Activated CD8-positive, alpha-beta memory T cell treated with anti-CD3 and anti-CD28 coated beads, Interleukin-2, amount 50 U/mL, for 1 hour (primary cell): ENCODE data around the gene TFPI.
"Not testable (repeated sequence)": the region's sequence is repeated elsewhere in the genome, so short reads cannot be mapped to it uniquely, and the experiment has no call there.

ENCODE experiments used
- DNase-seq: peaks from one replicate; pipeline ENCODE4 v3.0.0-alpha.2; 2020; ENCODE audit errors: extremely low read depth

TFPI gene

DNA sequence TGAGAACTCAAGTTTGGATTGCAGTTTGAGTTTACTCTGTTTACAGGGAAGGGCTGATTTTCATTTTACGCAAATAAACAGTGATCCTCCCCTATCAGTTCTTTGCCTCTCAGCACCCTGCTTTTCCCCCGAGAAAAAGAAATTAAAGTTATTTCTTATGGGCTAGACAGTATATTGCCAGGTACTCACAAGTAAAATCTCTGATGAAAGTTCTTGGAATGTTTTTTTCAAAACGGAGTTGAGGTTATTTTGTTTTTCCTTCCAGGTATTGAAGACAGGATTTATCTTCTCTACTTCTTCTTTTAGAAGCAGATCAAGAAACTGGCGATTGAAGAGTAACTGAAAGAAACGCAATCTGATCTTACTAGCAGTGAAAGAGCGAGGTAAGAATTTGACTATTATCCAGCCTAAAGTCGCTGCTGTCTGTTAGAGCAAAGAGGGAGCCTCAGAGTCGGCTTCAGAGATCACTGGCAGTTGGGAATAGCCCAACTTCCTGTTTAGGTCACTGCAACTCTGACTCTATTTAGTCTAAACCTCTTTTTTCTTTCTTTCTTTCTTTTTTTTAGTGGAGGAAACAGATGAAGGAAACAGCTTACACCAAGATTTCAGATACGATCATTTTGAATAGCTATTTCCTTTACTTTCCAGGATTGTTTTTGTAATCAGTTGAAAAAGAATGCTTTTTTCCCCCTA is at the start of gene TFPI:
Gene TFPI, minus strand, starts transcription at position 425 of the 693 bp plus-strand sequence. CDS start 50,667 bp downstream, outside the sequence.
- DNase-seq: no peak

DNA sequence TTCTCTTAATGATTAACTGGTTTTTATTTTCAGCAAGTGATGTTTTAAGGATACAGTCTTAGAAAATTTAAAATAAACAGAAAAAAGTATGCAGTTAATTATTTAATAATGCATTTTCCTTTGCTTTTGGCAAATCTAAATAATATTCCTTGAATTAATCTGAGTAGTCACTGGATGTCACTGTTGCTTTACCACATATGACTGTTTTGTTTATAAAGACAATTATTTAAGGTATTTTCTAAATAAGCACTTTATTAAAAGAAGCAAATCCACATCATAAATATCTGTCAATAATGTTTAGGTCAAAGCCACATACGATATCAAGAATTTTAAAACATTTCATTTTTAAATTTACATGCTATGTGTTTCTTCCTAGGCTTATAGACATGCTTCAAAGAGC is 40.6 kb upstream of the TFPI start:
- DNase-seq: no peak

DNA sequence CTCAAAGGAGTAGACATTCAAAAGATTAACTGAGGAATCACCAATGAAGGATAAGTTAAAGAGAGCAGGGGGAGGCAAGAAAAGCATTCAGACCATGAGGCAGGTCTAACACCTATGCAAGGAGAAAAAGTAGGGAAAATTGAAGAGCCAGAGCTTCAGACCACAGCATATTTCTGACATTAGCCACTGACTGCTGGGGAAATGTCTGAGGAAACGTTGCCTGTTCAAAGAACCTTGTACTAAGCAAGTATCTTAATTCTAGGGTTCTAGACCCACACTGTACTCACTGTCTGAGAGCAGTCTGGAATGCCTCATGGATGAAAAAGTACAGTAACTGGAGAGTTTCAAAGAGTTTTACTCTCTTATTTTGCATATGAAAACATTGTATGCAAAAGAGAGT is 39.5 kb upstream of the TFPI start:
- DNase-seq: no peak

DNA sequence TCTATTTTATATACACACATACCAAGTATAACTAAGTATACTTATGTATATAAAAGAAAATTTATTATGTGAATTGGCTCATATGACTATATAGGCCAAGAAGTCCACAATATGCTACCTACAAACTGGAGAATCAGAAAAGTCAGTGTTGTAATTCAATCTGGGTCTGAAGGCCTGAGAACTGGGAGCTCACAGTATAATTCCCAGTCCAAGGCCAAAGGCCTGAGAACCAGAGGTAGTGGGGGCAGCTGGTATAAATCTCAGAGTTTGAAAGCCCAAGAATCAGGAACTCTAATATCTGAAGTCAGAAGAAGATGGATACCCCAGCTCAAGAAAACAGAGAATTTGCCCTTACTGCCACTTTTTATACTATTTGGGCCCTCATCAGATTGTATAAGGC is 38.9 kb upstream of the TFPI start:
- no peak for DNase-seq

DNA sequence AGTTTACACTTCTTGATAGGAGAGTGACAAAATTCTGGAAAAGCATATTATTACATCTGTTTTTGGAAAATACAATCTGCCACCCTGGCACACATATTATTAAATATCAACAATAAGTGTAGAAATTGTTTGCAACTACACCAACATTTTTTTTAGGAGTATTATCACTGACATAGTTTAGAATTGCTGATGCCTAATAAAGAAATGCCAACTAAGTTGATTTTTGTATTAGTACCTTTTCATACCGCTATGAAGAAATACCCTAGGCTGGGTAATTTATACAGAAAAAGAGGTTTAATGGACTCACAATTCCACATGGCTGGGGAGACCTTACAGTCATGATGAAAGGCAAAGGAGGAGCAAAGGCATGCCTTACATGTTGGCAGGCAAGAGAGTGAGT is 35.9 kb upstream of the TFPI start:
- no peak for DNase-seq

DNA sequence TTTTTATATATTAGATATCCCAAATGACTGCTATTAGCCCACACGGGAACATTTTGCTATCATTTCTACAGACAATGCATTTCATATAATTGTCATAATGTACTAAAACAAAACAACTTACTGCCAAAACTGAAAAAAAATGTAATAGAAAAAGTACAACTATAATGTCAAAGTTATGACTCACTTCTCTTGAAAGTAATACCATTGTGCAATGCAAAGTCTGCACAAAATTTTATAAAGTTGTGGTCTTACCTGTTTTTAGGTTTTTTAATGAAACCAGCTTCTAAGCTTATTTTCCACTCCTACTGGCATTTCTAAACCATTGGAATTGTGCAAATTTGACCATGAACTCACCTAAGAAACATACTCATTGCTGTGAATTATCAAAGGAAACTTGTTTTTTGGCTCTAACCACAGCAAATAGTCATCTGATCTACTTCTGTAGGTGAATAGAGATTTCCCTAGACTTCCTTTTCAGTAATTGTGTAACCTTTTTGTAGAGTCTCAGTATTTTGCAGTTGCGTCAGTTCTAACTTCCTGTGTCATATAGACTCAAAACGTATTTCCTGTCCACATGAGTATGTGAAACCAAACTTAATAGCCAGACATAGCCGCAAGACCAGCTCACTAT is 31.9 kb upstream of the TFPI start:
- DNase-seq: no peak

DNA sequence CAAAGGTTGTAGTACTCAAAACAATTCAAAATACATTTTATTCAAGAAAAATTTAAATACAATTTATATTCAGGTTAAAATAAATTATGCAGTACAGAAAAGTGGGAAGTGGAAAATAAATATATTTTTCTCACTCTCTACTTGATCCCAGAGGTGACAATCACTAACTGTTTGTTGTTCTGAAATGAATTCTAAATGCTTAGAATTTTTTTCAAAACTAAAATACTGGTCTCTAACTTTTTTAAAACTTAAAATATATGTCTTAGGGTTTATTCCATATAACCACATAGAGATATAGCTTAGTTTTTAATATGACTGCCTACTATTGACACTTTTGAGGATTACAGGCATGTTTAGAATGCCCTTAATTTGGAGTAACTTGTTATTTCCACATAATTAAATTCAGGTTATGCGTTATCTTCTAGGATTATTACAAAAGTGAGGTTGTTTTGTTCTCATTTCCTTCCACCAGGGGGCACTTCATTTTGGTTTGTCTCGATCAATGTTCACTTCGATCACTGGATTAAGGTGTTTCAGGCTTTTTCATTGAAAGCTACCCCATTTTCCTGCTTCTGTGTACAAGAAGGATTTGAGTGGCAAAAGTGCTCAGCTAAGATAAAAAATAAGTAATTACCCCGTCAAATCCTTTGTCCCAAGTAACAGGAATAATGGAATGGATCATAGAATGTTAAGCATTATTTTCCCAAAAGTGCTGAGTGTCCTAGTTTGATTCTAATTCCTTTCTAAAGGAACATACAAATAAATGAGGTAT is 27.1 kb upstream of the TFPI start:
- no peak for DNase-seq

DNA sequence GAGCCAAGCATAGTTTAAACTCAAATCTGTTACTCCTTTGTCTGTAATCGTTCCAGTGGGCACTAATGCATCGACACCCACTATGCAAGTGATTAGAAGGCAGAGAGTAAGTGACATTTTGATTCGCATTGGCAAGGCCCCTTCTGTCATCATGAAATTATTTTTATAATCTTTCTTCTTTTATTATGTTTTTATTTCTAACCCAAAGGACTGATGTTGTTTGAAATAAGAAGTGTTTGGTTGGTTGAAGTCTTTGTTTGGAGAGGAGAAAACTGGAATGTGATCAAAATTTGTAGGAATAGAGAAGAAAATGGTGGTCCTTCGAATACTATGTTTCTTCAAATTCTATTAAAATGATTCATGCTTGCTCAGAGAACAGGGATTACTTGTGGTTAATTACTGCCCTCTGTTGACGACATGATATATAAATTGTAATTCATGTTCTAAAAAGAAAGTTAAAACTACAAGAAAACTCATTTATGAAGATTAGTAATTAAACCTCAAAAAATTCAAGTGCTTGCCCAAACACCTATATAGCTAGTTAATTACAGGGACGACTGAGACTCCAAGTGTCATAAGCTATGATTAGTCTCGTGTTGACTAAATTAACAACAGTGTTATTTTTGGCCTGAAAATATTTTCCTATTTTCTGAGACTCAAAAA is 26.4 kb upstream of the TFPI start:
- no peak for DNase-seq

DNA sequence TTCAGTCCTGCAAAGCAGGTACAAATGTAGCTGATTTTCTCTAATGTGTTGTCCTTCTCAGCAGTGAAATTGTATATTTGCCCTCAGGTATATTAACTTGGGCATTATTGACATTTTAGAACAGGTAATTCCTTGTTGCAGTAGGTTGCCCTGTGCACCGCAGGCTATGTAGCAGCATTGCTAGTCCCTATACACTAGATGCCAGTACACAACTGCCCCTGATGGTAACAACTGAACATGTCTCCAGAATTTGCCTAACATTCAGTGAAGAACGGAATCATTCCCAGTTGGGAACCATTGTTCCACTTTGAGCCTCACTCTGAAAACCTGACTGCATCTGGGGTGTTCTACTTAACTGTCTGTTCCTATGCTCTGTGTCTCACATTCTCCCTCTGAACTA is 23.1 kb upstream of the TFPI start:
- DNase-seq: no peak

DNA sequence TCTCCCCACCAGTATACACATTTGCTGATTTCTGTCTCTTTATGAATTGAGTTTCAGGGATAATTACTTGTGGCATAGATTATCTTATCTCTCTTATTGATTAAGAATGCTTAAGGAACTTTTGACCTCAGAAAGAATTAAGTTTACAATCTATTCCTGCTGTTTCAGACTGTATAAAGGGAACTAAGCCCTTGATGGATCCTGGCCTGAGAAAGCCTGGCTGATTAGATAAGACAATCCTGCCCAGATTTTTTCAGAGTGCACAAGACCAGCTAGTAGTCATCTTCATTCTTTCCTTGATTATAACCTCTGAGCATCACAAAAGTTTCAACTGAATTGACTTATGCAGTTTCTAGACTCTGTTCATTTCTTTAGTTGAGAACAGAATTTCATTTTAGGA is 22.7 kb upstream of the TFPI start:
- no peak for DNase-seq

DNA sequence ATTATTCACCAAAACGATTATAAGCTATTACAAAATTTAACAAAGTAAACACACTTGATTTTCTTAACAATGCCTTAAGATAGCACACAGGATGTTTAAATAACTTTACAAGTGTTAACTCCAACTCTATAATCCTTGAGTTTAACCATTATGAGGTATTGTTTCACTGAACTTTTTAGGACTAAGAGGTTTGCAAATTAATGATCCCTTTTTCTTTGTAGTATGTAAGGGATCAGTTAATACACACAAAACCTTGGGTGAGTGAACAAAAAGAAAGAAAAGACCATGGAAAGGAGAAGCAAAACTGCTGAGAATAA is 21.5 kb upstream of the TFPI start:
- DNase-seq: no peak

DNA sequence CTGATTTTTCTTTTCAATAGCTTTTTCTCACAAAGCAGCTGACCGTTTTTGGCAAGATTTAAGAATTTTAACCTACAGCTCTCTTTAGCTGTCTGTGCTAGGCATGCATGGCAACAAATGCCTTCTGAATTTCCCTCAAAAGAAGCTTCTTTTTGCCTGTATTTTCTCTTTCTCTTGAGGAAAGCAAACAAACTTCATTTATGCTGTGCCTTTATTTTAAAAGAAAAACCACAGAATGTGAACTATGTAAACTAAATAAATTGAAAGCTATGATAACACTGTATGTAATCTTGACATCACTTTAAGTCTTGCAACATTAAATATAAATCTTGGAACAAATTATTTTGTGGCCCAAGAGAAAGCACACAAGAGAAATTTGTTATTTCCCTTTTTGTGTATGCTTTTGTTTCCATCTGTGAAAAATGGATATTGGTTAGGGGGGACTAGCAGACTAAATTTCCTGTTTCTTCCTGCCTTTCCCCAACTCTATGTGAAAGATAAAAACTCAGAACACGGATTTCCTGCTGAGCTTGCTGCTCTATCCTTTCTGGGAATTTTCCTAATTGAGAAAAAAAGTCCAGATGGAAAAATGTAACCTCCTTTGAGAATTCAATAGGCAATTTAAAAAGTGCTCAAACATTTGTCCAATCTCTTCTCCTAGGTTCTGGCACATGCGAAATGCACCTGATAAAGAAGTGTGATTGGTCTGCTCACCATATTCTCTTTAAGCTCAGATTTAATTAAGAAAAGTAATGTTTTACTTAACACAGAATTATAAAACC is 20.9 kb upstream of the TFPI start:
- no peak for DNase-seq

DNA sequence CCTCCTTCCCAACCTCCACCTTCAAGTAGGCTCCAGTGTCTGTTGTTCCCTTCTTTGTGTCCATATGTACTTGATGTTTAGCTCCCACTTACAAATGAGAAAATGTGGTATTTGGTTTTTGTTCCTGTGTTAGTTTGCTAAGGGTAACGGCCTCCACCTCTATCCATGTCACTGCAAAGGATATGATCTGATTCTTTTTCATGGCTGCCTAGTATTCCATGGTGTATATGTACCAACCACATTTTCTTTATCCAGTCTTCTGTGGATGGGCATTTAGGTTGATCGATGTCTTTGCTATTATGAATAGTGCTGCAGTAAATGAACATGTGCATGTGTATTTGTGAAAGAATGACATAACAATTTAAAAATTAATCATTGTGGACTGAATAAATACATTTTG is 19.5 kb upstream of the TFPI start:
- DNase-seq: no peak

DNA sequence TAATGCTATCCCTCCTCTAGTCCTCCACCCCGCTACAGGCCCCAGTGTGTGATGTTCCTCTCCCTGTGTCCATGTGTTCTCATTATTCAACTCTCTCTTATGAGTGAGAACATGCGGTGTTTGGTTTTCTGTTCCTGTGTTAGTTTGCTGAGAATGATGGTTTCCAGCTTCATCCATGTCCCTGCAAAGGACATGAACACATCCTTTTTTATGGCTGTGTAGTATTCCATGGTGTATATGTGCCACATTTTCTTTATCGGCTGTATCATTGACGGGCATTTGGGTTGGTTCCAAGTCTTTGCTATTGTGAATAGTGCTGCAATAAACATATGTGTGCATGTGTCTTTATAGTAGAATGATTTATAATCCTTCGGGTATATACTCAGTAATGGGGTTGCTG is 17.8 kb upstream of the TFPI start:
- not testable (repeated sequence) for DNase-seq

DNA sequence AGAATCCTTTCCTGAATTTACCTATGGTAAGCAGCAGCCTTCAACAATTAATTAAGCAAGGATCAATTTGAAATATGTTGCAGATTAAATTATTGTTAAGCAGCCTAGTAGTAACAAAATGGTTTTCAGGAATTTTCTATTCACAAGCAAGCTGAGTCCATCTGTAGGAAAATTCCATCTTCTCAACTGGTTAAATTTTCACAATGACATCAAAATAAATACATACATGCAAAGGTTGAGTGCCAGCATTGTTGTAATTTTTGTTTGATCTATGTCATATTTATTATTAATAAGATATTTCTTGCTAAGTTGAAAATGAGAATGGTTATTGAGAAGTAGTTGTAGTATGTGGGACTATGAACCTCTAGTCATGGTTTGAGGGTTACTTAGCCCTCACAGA is 15.3 kb upstream of the TFPI start:
- no peak for DNase-seq

DNA sequence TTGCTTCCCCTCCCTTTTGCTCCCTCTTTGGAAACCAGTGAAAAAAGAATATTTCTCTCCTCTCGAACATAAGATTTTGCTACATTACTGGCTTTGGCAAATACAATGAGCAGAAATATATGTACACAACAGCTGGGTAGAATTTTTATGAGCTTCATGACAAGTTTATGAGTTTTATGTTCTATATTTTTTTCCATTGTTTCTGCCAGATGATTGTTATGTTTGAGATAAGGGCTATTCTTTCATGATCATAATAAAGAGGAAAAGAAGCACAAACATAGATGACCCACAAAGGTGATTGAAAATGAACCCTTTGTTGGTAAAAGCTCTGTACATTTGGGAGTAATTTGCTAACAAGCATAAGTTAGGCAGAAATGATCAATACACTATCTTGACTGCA is 14.8 kb upstream of the TFPI start:
- DNase-seq: no peak

DNA sequence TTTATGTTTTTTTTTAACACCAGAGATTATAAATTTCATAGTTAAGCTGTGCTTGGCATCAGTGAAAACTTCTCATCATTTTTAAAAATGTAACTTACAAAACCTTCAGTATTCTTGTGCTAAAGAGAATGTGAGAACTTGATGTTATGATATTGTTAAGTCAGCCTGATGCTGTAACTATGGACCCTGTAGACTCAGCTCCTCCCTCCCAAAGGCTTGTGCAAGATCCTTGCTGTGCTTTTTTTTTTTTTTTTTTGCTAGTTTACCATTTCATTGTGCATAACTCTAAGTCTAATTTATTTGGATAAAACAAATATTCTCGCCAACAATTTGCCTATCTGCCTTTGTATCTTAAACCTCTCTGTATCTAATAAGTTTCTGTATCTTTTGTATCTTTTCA is 12.9 kb upstream of the TFPI start:
- no peak for DNase-seq

DNA sequence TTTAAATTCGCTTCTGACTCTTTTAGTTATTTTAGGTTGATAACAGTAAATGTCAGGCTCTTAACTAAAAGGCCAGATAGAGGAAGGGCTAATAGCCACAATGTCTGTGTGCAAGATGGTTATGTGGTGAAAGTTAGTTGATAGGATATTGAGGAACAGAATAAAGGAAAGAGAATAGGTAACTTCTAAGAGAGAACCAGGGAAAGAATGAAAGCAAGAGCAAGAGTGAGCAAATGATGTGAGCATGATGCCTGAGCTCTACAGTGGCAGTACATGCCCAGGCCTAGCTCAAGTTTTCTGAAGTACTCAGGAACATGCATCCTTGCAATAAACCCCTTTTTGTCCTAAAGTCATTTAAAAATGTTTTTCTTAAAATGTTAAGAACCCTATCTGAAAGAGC is 12.5 kb upstream of the TFPI start:
- no peak for DNase-seq

DNA sequence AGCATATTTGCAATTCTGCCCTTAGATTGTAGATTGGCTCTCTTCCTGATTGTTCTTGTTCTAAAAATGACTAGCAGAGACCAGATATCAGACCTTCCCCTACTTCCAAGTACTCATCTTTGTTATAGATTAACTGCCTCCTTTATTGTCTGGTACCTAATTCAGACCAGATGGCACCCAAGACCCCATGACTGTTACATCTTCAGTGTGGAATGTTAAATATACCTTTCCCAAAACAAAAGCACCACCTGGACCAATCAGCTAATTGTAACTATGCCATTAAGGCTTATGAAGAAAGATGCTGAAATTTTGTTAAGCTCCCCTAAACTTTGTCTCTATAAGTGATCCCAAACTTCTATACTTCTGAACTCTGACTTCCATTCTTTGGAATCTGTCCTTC is 12.0 kb upstream of the TFPI start:
- DNase-seq: no peak

DNA sequence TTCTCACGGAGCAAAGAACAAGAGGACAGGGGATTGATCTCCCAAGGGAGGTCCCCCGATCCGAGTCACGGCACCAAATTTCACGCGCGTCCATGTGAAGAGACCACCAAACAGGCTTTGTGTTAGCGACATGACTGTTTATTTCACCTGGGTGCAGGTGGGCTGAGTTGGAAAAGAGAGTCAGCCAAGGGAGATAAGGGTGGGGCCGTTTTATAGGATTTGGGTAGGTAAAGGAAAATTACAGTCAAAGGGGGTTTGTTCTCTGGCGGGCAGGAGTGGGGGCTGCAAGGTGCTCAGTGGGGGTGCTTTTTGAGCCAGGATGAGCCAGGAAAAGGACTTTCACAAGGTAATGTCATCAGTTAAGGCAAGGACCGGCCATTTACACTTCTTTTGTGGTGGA is 11.4 kb upstream of the TFPI start:
- not testable (repeated sequence) for DNase-seq

DNA sequence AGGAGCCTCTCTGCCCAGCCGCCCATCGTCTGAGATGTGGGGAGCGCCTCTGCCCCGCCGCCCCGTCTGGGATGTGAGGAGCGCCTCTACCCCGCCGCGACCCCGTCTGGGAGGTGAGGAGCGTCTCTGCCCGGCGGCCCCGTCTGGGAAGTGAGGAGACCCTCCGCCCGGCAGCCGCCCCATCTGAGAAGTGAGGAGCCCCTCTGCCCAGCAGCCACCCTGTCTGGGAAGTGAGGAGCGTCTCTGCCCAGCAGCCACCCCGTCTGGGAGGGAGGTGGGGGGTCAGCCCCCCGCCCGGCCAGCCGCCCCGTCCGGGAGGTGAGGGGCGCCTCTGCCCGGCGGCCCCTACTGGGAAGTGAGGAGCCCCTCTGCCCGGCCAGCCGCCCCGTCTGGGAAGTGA is 2.3 kb upstream of the TFPI start:
- DNase-seq: not testable (repeated sequence)

DNA sequence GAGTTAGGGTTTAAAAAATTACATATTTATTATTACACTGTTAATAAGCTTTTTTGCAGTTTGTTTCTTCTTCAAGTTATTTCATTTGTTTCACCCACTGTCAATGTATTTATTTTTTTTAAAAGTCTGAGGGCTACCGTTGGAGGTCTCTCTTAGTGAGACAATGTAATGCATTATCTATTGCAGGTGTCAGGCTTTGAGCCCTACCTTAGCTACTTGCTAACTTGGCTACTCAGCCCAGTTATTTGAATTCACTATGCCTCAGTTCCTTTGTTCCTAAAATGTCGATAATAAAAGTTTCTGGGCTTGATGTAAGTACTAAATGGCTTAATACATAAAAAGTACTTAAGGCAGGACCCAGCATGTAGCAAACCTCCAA is 458 bp upstream of the TFPI start:
- no peak for DNase-seq
